NCI-H2227 treated with DMSO at 0.1 percent for 48 hours (cell line): ENCODE measurements around the gene NPSR1.
"Not testable (repeated sequence)": the region's sequence is repeated elsewhere in the genome, so short reads cannot be mapped to it uniquely, and the experiment has no call there.

Source experiments
- DNase-seq: peaks from one replicate; lab custom pipeline; 2025; lab: John Stamatoyannopoulos, UW

NPSR1 gene

GRCh38 chr7:34875481-34875880 lies 217.5 kb downstream of the NPSR1 start:
- DNase-seq, result no peak

- DNase-seq, result not testable (repeated sequence)
Observed at GRCh38 chr7:34878944-34879735, 221.1 kb downstream of the NPSR1 start.

- DNase-seq, result no peak
Observed at GRCh38 chr7:34879871-34880270, 221.9 kb downstream of the NPSR1 start.

- not testable (repeated sequence) for DNase-seq
Observed at GRCh38 chr7:34883855-34884254, 225.8 kb downstream of the NPSR1 start.

GRCh38 chr7:34886856-34887255 lies 228.8 kb downstream of the NPSR1 start:
- no peak for DNase-seq

GRCh38 chr7:34889951-34890350 lies 231.9 kb downstream of the NPSR1 start:
- no peak for DNase-seq

- DNase-seq, result no peak
Observed at GRCh38 chr7:34895202-34895601, 237.2 kb downstream of the NPSR1 start.
